ENCODE measurements around the gene DIDO1.

GRCh38 chr20:62880935-62881661 is 45.2 kb downstream of the DIDO1 start:
- no peak for TF ChIP-seq CTCF (IDR thresholded peaks at IDR 0.05; ENCODE audit: low read length)
- no peak for TF ChIP-seq EZH2 (optimal IDR thresholded peaks at IDR 0.05; ENCODE audit: low read depth, low read length)
- no peak for TF ChIP-seq EZH2phosphoT487 (IDR thresholded peaks at IDR 0.05; ENCODE audit: low read length)
